ENCODE data around the gene MYO1F.

Gene MYO1F

DNA sequence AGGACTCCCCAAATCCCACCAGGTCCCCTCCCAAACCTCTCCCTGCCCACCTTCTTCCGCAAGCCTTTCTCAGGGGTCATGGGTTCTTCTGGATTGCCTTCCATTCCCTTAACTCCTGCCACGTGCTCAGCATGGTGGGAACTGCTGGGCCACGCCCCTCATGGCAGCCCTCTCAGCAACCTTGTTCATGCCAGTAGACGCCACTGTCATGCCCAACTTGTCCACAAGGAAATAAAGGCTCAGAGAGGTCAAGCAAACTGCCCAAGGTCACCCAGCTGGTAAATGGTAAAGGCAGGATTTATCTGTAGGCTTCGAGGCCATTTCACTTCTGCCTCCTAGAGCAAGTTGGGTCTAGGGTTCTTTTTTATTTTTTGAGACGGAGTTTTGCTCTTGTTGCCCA lies 85.7 kb downstream of the MYO1F start:
- no peak for DNase-seq (ENCODE audit: low spot score)

DNA sequence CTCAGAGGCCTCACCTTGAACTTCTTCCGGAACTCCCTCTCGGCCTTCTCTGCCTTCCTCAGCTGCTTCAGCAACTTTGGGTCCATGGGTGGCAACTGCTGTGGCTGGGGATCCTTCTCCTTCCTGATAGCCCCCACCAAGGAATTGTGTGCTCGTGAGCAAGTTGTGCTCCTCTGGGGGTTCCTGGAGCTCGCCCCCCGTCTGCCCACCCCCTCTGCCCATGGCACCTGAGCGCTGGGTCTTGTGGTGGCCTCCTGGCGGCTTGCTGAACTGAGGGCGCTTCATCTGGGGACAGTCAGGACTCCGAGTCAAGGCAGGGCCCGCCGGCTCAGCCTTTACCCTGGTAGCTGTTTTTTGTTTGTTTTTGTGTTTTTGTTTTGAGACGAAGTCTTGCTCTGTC lies 86.4 kb downstream of the MYO1F start:
- no peak for DNase-seq (ENCODE audit: low spot score)

DNA sequence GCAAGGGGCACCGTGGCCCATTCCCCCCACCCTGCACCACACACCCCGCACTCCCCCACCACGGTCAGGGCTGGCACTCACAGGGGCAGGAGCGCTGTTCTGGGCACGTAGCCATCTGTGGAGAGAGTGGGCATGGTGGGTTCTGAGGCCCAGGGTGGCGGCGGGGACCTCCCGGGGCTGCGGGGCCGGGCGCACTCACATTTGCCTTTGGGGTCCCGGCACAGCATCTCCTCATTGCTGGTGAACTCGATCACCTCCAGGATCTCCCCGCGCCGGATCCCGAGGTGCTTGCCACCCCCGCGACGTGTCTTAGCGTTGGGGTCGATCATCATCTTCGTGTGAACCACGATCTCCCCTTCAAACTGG lies 86.9 kb downstream of the MYO1F start:
- DNase-seq (ENCODE audit: low spot score) = no peak

DNA sequence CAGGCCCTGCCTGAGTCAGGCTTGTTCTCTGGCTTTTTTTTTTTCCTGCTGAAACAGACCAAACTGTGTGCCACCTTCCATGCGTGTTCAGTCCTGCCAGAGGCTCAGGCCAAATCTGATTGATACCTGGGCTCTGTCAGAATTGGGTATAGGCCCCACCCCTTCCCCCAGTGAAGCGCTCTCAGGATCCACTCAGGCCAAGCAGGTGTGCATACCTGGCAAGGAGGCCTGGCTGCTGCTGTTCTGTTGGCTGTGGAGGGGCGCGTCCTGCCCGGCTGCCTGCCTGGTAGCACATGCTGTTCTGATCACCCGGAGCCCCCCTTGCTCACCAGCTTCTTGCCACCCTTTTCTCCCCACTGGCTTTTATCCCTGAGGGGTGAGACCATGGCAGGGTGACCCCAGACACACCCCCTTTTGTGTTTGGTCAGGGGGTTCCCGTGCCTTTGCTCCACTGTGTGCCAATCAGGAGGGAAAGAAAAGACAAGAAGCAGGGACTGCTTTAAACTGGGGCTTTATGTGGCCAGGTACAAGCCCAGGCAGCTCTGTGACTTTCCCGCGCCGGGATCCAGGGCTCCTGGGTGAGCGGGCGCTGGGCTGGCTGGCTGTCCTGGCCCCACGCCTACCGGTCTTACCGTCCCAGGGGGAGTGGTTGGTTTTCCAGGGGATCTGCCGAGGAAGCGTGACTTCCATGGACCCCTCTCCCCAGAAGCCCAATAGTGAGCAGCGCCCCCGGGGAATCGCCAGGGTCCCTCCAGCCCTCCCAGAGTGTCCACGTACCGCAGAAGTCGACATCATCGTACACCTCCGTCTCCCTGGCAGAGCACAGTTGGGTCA lies 87.5 kb downstream of the MYO1F start:
- no peak for DNase-seq (ENCODE audit: low spot score)

DNA sequence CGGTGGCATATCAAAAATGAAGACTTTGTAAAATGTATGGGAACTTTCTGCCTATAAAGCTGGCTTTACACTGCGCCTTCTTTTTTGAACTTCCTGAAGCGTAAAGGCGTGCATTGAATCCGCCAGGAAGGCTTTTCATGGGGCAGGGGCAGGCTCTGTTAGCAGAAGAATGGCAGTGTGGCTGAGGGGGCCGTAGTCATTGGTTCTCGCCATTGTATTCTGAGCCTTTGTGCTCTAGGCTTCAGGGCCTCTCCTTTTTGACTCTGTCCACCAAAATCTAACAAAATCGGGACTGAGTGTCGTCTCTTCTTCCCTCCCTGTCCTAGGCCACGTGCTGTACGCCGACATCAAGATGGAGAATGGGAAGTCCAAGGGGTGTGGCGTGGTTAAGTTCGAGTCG lies 88.9 kb downstream of the MYO1F start:
- no peak for DNase-seq (ENCODE audit: low spot score)

DNA sequence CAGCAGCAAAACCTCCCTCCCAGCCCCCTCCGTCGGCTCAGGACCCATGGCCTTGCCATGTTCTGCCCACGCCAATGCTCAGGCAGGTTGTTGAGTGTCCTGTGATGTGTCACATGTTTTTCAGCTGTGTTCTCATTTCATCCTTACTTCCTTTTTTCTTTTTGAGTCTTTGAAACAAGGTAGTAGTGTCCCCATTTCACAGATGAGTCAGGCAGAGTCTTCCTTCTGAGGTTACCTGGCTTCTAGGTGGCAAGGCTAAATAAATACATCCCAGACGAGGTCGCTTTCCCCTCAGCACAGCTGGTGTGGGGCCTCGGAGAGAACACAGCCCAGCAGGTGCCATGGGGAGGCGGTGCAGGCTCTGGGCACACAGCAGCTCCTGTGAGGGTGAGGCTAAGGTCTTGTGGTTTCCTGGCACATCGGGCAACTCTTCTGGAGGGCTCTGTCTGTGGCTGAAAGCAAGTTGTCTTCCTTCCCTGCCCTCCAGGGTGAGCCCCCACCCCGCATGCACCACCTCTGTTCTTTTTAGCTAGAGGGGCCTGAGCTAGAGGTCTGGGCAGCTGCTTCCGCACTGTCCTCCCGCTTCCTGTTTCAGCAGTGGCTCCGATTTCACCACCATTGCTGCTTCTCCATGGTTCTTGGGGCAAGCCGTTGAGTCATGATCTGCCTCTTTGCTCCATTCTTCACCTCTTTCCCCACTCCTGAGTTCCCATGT lies 89.9 kb downstream of the MYO1F start:
- no peak for DNase-seq (ENCODE audit: low spot score)

DNA sequence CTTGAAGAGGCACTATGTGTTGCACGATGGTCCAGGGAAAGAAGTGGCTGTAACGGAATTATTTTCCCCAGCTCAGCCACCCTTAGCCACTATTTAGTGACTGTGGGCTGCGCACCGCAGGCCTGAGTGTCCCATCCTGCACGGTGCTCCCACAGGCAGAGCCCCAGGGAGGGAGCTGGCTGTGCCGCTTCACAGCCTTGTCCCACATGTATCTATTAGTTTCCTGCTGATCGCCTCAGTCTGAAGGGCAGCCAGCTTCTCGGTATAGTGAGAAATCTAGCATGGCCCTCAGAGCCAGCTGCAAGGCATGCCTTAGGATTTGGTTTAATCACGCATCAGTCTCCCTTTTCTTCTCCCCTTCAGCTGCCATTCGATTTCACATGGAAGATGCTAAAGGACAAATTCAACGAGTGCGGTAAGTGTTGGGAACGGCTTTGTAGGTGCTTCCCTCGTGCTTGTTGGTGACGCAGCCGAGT lies 90.5 kb downstream of the MYO1F start:
- DNase-seq (ENCODE audit: low spot score) = no peak

DNA sequence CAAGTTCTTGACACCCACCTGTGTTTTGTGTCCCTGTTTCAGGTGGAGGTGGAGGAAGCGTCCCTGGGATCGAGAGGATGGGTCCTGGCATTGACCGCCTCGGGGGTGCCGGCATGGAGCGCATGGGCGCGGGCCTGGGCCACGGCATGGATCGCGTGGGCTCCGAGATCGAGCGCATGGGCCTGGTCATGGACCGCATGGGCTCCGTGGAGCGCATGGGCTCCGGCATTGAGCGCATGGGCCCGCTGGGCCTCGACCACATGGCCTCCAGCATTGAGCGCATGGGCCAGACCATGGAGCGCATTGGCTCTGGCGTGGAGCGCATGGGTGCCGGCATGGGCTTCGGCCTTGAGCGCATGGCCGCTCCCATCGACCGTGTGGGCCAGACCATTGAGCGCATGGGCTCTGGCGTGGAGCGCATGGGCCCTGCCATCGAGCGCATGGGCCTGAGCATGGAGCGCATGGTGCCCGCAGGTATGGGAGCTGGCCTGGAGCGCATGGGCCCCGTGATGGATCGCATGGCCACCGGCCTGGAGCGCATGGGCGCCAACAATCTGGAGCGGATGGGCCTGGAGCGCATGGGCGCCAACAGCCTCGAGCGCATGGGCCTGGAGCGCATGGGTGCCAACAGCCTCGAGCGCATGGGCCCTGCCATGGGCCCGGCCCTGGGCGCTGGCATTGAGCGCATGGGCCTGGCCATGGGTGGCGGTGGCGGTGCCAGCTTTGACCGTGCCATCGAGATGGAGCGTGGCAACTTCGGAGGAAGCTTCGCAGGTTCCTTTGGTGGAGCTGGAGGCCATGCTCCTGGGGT lies 91.5 kb downstream of the MYO1F start:
- DNase-seq (ENCODE audit: low spot score) = no peak

DNA sequence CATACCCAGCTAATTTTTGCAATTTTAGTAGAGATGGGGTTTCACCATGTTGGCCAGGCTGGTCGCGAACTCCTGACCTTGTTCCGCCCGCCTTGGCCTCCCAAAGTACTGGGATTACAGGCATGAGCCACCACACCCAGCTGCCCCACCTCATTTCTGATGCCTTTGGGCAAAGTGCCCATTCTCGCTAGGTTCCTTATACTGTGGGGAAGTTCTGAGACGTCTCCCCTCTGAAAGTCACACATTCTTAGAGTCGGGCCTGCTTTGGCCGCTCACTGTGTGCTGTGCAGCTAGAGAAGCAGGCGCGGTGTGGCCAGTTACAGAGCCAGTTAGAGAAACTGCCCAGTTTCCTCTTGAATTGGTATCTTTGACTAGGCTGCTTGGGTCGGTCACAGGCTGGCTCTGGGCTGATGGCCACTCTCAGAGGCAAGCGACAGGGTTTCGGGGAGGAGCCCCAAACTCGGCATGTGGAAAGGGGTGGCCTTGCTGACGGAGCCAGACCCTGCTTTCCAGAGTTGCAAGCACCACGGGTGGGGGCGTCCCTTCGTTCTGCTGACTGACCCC lies 92.8 kb downstream of the MYO1F start:
- DNase-seq (ENCODE audit: low spot score) = no peak

DNA sequence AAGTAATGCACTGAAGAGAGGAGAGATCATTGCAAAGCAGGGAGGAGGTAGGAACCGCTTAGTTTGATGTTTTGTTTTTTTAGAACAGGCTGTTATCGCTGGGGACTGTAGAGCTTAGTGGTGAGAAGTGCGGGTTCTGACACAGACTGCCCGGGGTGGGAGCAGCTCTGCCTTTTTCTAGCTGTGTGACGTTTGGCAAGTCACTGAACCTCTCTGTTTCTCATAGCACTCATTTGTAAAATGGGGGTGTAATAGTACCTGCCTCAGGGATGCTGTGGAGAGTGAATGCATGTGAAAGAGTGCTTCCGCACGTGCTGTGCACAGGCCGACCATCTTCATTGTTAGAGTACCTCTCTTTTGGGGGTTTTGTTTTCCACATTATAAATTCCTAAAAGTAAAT lies 94.1 kb downstream of the MYO1F start:
- no peak for DNase-seq (ENCODE audit: low spot score)

DNA sequence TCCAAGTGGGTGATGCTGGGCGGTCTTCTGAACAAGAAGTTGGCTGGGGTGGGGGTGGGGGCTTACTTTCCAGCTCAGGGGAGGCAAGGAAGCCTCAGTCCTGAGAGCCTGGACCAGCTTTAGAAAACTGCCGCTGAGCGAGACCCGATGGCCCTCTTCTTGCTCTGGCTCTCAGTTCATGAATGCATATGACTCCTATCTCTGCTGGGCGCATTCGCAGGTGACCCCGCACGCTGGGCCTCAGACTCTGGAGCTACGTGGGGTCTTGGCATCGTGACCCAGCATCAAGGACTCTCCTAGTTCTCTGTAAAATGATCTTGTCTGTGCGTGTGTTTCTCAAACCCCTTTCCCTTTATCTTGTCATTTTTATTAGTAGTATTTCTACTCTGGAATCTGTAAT lies 94.5 kb downstream of the MYO1F start:
- no peak for DNase-seq (ENCODE audit: low spot score)

DNA sequence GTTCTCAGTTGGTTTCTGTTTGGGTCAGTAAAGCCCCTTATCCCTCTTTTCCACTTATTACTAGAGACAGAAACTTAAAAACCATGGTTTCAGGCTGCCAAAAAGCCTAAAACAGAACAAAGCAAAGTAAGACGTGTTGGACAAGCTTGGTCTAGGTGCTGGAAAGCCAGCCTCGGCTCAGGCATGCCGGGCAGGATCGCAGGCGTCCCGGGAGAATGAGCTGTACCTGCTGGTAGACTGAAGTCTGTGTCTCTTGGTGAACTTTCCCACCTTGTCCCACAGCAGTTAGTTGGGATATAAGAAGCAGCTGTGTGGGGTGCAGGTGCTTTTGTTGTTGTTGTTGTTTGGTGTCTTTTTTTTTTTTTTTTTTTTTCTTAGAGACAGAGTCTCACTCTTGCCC lies 95.6 kb downstream of the MYO1F start:
- DNase-seq (ENCODE audit: low spot score) = no peak

DNA sequence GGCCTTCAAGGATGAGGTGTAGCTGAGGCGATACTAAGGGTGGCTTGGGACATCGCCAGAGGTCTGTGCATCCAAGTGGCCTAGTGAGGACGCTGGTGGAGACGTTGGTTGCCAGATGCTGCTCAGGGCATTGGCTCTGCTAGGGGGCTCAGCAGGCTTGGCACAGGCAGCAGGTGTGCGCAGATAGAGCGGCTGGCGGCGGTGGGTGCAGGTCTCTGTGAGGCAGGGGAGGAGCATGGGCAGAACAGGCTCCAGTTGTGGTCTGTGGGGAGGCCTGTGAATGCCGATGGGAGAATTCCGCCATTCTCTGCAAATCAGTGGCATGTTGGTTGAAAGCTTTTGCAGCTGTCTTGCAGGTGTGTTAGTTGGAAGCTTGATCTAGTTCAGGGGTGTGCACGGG lies 96.0 kb downstream of the MYO1F start:
- DNase-seq (ENCODE audit: low spot score) = no peak

DNA sequence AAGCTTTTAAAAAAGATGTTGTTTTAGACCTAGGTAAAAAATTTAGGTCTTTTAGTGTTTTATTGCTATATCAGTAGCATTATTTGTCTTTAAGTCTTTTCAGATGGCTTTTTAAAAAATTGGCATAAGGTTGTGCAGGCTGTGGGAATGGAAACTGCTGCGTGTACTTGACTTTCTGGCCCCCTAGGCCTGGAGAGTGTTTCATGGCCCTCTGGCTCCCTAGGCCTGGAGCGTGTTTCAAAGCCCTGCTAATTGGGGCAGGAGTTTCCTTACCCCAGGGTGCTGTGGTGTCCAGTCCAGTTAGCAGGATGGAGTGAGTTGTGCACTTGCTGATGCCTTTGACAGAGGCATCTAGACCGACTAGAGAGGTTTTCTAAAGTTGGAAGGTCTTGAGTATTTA lies 98.6 kb downstream of the MYO1F start:
- no peak for DNase-seq (ENCODE audit: low spot score)

DNA sequence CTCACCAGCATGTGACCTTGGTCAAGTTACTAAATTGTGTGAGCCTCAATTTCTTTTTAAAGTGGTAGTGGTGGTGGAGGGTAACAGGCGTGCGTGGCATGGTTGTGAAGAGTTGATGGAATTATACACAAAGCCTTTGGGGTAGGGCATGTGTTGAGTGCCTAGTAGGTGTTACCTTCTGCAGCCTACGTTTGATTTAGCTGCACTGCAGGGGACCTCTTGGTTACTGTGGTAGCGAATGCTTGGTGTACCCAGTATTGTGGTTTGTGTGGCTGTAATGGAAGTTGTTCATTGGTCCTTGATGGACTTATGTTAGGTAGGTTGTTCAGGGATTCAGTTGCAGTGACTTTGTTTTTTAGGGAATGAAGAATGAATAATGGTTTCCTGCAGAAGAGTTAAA lies 99.4 kb downstream of the MYO1F start:
- no peak for DNase-seq (ENCODE audit: low spot score)

DNA sequence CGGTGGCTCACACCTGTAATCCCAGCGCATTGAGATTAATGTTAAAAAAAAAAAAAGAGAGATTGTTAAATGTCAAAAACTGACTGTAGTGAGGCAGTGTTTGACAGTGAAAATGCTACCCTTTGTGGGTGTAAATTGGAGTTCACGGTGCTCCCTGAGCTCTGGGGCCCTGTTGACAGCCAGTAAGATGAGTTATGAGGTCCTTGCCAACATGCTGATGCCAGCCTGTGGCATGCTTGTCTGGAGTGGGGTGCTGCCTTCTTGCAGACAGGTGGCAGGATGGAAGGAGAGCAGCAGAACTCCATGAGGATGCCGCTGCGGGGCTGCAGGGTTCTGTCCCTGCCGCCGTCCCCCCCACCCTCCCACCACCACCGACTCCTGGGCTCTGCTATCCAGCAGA lies 100.7 kb downstream of the MYO1F start:
- no peak for DNase-seq (ENCODE audit: low spot score)

DNA sequence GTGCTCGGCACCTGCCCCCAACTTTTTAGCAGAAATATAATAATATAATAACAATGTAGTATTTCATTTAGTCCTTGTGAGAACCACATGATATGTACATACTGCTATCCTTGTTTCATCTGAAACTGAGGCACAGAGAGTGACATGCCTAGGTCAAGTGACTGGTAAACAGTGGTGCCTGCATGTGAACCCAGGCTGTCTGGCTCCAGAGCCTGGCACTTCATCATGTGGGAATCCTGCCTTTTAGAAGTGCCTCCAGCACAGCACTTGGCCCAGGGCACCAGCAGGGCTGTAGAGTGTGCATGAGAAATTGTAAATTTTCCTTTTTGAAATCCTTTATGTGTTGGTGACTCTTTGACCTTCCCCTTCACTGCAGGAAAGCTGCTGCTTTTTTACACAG lies 102.2 kb downstream of the MYO1F start:
- DNase-seq (ENCODE audit: low spot score) = no peak

DNA sequence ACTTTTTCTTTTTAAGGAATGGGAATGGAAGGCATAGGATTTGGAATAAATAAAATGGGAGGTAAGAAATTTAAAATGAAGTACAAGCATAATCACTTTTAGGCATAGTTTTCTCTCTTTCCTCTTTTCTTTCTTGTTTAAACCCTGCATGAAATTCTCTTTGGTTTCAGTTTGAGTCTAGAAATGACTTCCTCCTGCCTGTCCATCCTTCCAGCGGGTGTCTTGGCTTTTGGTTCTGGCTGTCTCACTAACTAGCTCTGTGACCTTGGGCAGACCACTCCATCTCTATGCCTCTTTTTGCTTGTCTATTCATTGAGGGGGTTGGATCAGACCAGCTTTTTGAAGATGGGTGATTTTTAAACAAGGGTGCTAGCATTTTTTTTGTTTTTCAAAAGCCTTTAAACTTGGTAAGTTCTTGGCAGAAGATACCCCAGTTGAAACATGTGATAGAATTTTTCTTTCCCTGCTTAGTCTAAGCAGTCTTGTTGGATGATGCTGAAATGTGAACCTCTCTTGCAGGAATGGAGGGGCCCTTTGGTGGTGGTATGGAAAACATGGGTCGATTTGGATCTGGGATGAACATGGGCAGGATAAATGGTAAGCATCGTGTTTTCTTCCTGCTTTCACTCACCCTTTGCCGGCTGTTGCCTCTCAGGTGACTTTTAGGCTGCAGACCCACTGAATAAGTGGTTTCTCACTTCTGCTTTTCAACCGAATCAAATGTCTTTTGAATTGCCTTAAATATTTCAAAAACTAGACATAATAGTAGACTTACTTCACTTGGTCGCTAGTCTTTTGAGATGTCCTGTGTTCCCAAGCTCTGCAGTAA lies 103.4 kb downstream of the MYO1F start:
- DNase-seq (ENCODE audit: low spot score) = no peak

All from HuH-7 (cell line).